ENCODE data around the gene SETD5. TPM values are rescaled to one million over a fixed set of nuclear protein-coding genes. Genes with fewer than 3 reads are reported as not detected.

SETD5 gene
- total and polyA plus RNA-seq, 8 donors: 11.2 to 431 (median 105) TPM

DNA sequence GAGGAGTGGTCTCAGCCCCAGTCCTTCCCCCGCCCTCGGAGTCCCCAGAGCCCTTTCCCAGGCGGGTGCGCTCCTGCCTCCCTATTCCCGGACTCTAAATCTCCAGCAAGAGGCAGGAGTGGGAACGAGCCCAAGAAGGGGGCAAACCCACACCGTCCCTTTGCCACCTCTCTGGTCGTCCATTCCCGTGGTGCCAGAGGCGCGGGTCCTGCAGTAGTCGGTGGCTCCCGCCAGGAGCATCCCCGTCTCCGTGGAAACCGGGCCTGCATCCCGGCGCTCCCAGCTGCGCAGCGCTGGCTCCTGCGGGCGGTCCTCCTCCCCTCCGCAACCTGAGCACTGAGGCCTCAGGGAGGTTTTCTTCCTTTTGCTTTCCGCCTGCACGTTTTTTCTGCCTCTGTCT lies 111.4 kb downstream of the SETD5 start:
- H3K27me3 ChIP-seq: peaks cover 0 to 45% (median 20%) of the 10 kb centered on the region in 3 donors
- 13 to 18% (median 16%) methylated on average over 20 to 25 of the region's 25 CpGs for WGBS, 5 donors
- no peaks in the 10 kb centered on the region for H3K36me3 ChIP-seq
- no peak overlapping the region for H3K27ac ChIP-seq
- H3K4me1 ChIP-seq: no peaks in the 10 kb centered on the region
- DNase-seq: no peak
- TF ChIP-seq, protein P1, sequence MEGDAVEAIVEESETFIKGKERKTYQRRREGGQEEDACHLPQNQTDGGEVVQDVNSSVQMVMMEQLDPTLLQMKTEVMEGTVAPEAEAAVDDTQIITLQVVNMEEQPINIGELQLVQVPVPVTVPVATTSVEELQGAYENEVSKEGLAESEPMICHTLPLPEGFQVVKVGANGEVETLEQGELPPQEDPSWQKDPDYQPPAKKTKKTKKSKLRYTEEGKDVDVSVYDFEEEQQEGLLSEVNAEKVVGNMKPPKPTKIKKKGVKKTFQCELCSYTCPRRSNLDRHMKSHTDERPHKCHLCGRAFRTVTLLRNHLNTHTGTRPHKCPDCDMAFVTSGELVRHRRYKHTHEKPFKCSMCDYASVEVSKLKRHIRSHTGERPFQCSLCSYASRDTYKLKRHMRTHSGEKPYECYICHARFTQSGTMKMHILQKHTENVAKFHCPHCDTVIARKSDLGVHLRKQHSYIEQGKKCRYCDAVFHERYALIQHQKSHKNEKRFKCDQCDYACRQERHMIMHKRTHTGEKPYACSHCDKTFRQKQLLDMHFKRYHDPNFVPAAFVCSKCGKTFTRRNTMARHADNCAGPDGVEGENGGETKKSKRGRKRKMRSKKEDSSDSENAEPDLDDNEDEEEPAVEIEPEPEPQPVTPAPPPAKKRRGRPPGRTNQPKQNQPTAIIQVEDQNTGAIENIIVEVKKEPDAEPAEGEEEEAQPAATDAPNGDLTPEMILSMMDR (IDR thresholded peaks at IDR 0.05): no peak
- TF ChIP-seq EP300 (IDR thresholded peaks at IDR 0.05): no peak
- TF ChIP-seq POLR2AphosphoS5 (IDR thresholded peaks at IDR 0.05): no peak
- no peak for TF ChIP-seq POLR2A (IDR thresholded peaks at IDR 0.05)
- intact Hi-C loops (cut with DNase I; ENCODE audit: low total_unique reads): no loop called here
- no peaks in the 10 kb centered on the region for H3K9me3 ChIP-seq
- H3K4me3 ChIP-seq: no peak overlapping the region

DNA sequence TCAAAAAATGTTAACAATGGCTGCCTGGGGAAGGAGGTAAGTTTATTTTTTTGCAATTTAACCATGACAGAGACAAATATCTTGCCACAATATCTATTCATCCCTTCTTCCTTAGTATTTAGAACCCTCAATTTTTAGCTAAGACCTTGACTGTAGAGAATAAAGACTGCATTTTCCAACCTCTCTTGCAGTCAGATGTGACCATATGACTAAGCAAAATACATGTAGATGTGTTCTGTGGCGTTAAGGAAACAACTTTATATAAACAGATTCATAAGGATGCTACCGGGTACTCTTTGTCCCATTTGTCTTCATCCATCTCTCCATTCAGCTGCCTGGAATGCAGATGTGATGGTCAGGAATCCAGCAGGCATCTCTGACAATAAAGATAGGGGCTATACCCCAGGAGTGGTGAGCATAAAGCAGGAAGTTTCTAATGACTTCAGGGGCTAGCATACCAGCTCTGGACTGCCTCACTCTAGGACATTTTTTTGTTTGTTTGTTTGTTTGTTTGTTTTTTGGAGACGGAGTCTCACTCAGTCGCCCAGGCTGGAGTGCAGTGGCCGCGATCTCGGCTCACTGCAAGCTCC lies 115.1 kb downstream of the SETD5 start:
- no peaks in the 10 kb centered on the region for H3K4me1 ChIP-seq
- peaks cover 0 to 38% (median 20%) of the 10 kb centered on the region in 3 donors for H3K27me3 ChIP-seq
- TF ChIP-seq EP300 (IDR thresholded peaks at IDR 0.05) (no peak), POLR2A (IDR thresholded peaks at IDR 0.05) (no peak), POLR2AphosphoS5 (IDR thresholded peaks at IDR 0.05) (no peak)
- TF ChIP-seq, protein P1 (IDR thresholded peaks at IDR 0.05): no peak
- no peak overlapping the region for H3K27ac ChIP-seq
- no peak for DNase-seq
- no peaks in the 10 kb centered on the region for H3K9me3 ChIP-seq
- WGBS, 5 donors: 61 to 74% (median 66%) methylated on average over 7 of the region's 7 CpGs
- intact Hi-C loops (cut with DNase I; ENCODE audit: low total_unique reads): no loop called here
- no peak overlapping the region for H3K4me3 ChIP-seq
- no peaks in the 10 kb centered on the region for H3K36me3 ChIP-seq

DNA sequence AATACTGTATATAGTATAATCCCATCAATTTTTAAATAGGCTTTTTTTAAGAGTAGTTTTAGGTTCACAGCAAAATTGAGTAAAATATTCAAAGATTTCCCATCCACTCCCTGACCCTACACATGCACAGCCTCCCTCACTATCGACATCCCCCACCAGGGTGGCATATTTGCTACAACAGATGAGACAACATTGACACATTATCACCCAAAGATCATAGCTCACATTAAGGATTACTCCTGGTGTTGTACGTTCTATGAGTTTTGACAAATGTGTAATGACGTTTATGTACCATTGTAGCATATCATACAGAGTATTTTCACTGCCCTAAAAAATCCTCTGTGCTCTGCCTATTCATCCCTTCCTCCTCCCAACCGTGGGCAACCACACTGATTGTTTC lies 116.9 kb downstream of the SETD5 start:
- Histone ChIP-seq H3K9me3 (no peaks in the 10 kb centered on the region), H3K36me3 (no peaks in the 10 kb centered on the region), H3K27me3 (peaks cover 0 to 25% (median 8%) of the 10 kb centered on the region in 3 donors), H3K27ac (no peak overlapping the region), H3K4me1 (no peaks in the 10 kb centered on the region), H3K4me3 (no peak overlapping the region)
- intact Hi-C loops (cut with DNase I; ENCODE audit: low total_unique reads): no loop called here
- DNase-seq: no peak
- TF ChIP-seq POLR2AphosphoS5 (IDR thresholded peaks at IDR 0.05): no peak
- TF ChIP-seq EP300 (IDR thresholded peaks at IDR 0.05): no peak
- TF ChIP-seq, protein P1 (IDR thresholded peaks at IDR 0.05): no peak
- no peak for TF ChIP-seq POLR2A (IDR thresholded peaks at IDR 0.05)
- WGBS, 5 donors: 64 to 69% (median 66%) methylated on average over 4 of the region's 4 CpGs

DNA sequence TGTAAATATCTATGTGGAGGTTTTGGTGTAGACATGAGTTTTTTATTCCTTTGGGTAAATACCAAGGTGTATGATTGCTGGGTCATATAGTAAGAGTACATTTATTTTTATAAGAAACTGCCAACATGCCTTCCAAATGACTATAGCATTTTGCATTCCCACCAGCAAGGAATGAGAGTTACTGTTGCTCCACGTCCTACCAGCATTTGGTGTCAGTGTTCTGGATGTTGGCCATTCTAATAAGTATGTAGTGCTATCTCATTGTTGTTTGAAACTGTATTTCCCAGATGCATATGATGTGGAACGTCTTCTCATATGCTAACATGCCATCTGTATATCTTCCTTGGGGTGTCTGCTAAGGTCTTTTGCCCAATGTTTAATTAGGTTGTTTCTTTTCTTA lies 117.5 kb downstream of the SETD5 start:
- Histone ChIP-seq H3K27me3 (peaks cover 0 to 21% (median 1%) of the 10 kb centered on the region in 3 donors), H3K36me3 (no peaks in the 10 kb centered on the region), H3K9me3 (no peaks in the 10 kb centered on the region), H3K4me1 (no peaks in the 10 kb centered on the region), H3K27ac (no peak overlapping the region), H3K4me3 (no peak overlapping the region)
- 55 to 64% (median 62%) methylated on average over 2 of the region's 2 CpGs for WGBS, 5 donors
- intact Hi-C loops (cut with DNase I; ENCODE audit: low total_unique reads): no loop called here
- no peak for TF ChIP-seq POLR2AphosphoS5 (IDR thresholded peaks at IDR 0.05)
- no peak for TF ChIP-seq POLR2A (IDR thresholded peaks at IDR 0.05)
- no peak for TF ChIP-seq EP300 (IDR thresholded peaks at IDR 0.05)
- TF ChIP-seq, protein P1 (IDR thresholded peaks at IDR 0.05): no peak
- DNase-seq: no peak

All from stomach (tissue), 9 donors.